Activated effector memory CD4-positive, alpha-beta T cell treated with anti-CD3 and anti-CD28 coated beads, Interleukin-2, amount 50 U/mL, for 16 hours (primary cell): ENCODE data around the gene GARIN5A.

Experiments used
- DNase-seq: peaks from one replicate; pipeline ENCODE4 v3.0.0-alpha.2; 2020

Gene GARIN5A

GRCh38 chr19:50476224-50476906 is at the start of gene GARIN5A, which contains the start of gene EMC10:
TSS of gene GARIN5A (minus strand) at chr19:50476848. CDS start at chr19:50476388, 460 bp downstream.
TSS of gene EMC10 (plus strand) at chr19:50476507. CDS start at chr19:50476545, 38 bp downstream.
- DNase-seq: peak; percentile 97

GRCh38 chr19:50522881-50523280 is 46.2 kb upstream of the GARIN5A start:
- no peak for DNase-seq

- no peak for DNase-seq
Measured at GRCh38 chr19:50520822-50521465, 44.3 kb upstream of the GARIN5A start.

DNA sequence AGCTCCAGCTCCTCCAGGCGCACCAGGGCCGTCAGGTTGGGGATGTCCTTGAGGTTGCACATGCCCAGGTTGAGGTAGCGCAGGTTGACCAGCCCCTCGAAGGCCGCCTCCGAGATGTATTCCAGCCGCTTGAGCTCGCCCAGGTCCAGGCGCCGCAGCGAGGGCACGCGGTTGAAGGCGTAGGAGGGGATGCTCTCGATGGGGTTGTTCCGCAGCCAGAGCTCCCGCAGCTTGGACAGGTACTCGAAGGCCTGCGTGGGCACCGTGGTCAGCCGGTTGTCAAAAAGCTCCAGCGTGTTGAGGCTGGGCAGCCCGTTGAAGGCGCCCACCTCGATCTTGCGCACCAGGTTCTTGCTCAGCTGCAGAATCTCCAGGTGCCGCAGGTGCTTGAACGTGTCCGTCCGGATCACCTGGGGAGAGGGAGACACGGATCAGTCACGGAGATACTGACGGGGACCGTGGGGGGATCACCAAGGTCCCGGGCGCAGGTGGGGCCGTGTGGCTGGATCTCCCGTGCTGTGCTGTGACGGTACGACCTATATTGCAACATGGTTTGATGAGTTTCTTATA is 42.4 kb upstream of the GARIN5A start:
- DNase-seq: no peak

GRCh38 chr19:50518091-50519005 is 41.7 kb upstream of the GARIN5A start:
- no peak for DNase-seq

GRCh38 chr19:50517704-50518075 is 41.0 kb upstream of the GARIN5A start:
- no peak for DNase-seq

- peak; percentile 50 for DNase-seq
Measured at GRCh38 chr19:50516964-50517703, 40.5 kb upstream of the GARIN5A start.

- DNase-seq: peak; percentile 58
Measured at GRCh38 chr19:50516456-50516855, 39.8 kb upstream of the GARIN5A start.

GRCh38 chr19:50515168-50515561 is 38.5 kb upstream of the GARIN5A start:
- DNase-seq: no peak

GRCh38 chr19:50514346-50515167 is 37.9 kb upstream of the GARIN5A start:
- peak; percentile 61 for DNase-seq

GRCh38 chr19:50513746-50514345 is 37.2 kb upstream of the GARIN5A start, which contains the start of gene ASPDH:
TSS of gene ASPDH (minus strand) at chr19:50513913. CDS start at chr19:50513823, 90 bp downstream.
- DNase-seq: peak; percentile 57

GRCh38 chr19:50512999-50513745 is 36.5 kb upstream of the GARIN5A start:
- peak; percentile 50 for DNase-seq

- peak; percentile 62 for DNase-seq
Measured at GRCh38 chr19:50512112-50512998, 35.7 kb upstream of the GARIN5A start.

DNA sequence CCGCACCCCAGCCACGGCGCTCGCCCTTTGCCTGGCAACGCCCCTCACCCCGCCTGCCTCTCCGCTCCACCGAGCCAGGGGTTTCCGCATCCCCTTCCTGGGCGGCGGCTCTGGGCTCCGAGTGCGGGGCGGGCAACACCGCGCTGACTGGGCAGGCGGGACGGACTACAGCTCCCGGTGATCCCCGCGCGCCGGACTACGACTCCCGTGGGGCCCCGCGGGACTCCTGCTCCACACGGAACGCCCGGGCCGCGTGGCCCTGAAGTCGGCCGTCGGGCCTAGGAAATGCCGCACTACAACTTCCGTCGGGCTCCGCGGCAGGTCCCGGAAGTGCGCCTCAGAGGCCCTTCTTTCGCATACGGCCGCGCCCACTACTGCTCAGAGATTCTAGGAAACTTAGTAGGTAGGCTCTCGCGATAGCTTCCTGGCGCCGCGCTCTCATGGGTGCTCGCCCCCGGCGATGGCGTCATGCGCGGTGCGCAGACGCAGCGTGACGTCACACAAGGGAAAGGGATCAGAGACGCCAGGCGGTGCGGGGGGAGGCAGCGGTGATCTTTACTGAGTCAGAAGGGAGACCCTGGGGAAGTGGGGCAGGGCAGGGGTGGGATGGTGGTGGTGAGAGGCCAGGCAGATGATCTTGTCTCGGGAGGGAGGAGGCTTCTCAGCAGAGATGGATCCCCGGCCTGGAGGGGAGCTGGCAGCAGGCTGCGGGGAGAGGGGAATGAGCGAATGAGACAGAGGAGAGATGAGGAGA is 34.6 kb upstream of the GARIN5A start, which contains the start of gene JOSD2:
JOSD2 (minus strand) TSS at position 123 of the 754 bp plus-strand sequence. CDS start 760 bp downstream, outside the sequence.
- peak; percentile 99 for DNase-seq

DNA sequence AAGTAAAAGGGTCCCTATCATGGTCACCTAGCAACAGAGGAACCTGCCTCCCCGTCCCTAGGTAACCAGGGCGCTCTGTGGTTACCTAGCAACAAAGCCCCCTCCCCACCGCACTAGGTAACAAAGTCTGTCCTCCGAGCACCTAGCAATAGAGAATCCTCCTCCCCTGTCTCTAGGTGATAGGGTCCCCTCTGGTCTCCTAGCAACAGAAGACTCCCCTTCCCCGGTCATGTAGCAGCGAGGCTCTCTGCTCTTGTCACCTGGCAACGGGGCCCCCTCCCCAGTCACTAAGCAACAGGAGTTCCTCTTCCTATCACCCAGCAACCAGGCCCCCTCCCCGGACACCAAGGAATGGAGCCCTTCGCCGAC is 34.0 kb upstream of the GARIN5A start:
- no peak for DNase-seq

DNA sequence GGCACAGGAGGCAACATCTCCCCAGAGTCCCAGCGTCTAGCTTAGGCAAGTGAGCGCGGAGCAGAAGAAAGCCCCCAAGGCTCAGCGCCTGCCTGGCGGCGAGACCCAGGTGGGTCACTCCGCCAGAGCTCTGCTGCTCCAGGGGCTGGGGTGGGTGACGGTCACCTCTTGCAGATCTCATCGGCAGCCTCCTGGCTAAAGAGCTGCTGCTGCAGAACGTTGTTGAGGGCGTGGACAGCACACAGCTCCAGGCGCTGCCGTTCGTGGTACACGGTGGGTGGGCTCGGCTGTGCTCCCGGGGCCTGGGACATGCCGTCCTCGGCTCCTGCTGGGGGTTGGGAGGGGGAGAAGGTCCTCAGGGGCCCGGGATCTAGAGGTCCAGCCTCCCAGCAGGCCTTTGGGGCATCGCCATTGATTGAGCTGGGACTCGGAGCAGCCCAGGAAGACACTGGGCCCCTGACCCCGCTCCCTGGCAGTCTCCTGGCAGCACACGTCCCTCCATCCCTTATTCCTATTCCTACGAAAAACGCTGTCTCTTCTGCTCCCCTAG is 33.5 kb upstream of the GARIN5A start:
- DNase-seq: peak; percentile 62

DNA sequence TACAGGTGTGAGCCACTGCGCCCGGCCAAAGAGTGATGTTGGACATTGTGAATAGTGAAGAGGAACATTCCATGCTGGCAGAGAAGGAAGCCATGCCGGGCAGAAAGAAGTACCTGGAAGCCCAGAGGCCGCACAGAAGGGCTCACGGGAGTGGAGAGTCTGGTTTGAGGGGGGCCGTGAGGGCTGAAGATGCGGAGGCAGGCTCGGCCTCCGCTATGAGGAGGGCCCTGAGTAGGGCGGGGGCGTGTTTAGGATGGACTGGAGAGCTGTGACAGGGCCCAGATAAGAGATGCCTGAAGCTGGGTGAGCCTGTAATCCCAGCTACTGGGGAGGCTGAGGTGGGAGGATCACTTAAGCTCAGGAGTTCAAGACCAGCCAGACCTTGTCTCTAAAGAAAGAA is 32.7 kb upstream of the GARIN5A start:
- DNase-seq: peak; percentile 54

- peak; percentile 46 for DNase-seq
Measured at GRCh38 chr19:50508843-50509190, 32.2 kb upstream of the GARIN5A start.
